AG04450 (cell line): ENCODE data around the gene ALPI. TPM values are rescaled to one million over a fixed set of nuclear protein-coding genes. Genes with fewer than 3 reads are reported as not detected.

Experiments used
- CTCF ChIA-PET: fragments of 300-600, 350-600 bp; formaldehyde crosslinking; extraction: SDS; loops from one replicate; lab custom pipeline; 2022; ENCODE audit warnings: antibody characterized with exemption, inconsistent platforms; lab: Charles Lee
- POLR2A ChIA-PET: fragments of 350-600 bp; formaldehyde crosslinking; extraction: SDS; loops from one replicate; lab custom pipeline; 2021; ENCODE audit warnings: antibody characterized with exemption, inconsistent platforms; lab: Yijun Ruan, JAX
- DNase-seq: peaks from one replicate; pipeline ENCODE4 v3.0.0-alpha.2; 2011; ENCODE audit warnings: low read depth, low spot score
- H3K27ac ChIP-seq: one replicate; pipeline ENCODE4 v1.5.1; 2012; ENCODE audit warnings: low read depth, low read length, control low read depth
- H3K27me3 ChIP-seq: one replicate; pipeline ENCODE4 v1.6.0; 2012; ENCODE audit warnings: low read length; ENCODE audit not compliant: control insufficient read depth, insufficient read depth
- H3K4me3 ChIP-seq: 2 replicates; pipeline ENCODE4 v1.5.1; 2011; ENCODE audit warnings: mild to moderate bottlenecking, low read depth, low read length, control low read depth
- H3K9me3 ChIP-seq: 2 replicates; pipeline ENCODE4 v1.5.1; 2012; ENCODE audit warnings: low read length; ENCODE audit not compliant: control insufficient read depth, insufficient read depth
- polyA plus RNA-seq: library from polyadenylated mRNA; depleted of rRNA; stranded (reverse); fragments of >200 nt; gene quantifications from 2 replicates; pipeline ENCODE4 v1.2.3, GENCODE V29; 2011
- TF ChIP-seq, protein P1 (sequence below): IDR thresholded peaks from 2 replicates; pipeline ENCODE4 v1.5.1; 2011; ENCODE audit warnings: low read depth, low read length, control low read depth, inconsistent platforms

The ALPI gene
- polyA plus RNA-seq, 1 experiment = not detected

DNA sequence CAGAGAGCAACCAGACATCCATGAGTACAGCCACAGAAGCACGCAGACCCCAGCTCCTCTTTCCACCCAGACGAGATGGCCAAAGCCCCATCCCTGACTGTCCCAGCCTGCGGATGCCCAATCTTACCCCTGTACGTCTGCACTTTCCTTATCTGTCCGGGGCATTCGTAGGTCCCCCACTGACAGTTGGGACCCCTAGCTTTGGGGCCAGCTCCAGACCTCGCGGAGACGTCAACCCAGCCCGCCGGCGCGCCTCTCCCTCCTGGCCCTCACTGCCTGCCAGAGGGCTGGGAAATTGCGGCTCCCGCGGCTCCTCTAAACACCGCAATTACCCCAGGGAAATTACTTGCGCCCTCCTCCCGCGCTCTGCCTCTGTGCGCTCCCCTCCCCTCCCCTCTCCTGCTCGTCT, 29.4 kb downstream of the ALPI start:
- CTCF ChIA-PET = no interaction called here
- TF ChIP-seq, protein P1, sequence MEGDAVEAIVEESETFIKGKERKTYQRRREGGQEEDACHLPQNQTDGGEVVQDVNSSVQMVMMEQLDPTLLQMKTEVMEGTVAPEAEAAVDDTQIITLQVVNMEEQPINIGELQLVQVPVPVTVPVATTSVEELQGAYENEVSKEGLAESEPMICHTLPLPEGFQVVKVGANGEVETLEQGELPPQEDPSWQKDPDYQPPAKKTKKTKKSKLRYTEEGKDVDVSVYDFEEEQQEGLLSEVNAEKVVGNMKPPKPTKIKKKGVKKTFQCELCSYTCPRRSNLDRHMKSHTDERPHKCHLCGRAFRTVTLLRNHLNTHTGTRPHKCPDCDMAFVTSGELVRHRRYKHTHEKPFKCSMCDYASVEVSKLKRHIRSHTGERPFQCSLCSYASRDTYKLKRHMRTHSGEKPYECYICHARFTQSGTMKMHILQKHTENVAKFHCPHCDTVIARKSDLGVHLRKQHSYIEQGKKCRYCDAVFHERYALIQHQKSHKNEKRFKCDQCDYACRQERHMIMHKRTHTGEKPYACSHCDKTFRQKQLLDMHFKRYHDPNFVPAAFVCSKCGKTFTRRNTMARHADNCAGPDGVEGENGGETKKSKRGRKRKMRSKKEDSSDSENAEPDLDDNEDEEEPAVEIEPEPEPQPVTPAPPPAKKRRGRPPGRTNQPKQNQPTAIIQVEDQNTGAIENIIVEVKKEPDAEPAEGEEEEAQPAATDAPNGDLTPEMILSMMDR = no peak
- Histone ChIP-seq H3K27me3 (peaks cover 49% of the 10 kb centered on the region), H3K4me3 (no peak overlapping the region), H3K9me3 (no peaks in the 10 kb centered on the region; the same call in 1 of the 2 replicates), H3K27ac (no peak overlapping the region)
- DNase-seq = no peak
- POLR2A ChIA-PET = no interaction called here

GRCh38 chr2:232485757-232486557, 30.0 kb downstream of the ALPI start:
- no peak overlapping the region for H3K27ac ChIP-seq
- peaks cover 50% of the 10 kb centered on the region for H3K27me3 ChIP-seq
- ChIA-PET POLR2A (no interaction called here), CTCF (no interaction called here)
- no peak overlapping the region for H3K4me3 ChIP-seq
- DNase-seq = no peak
- TF ChIP-seq, protein P1 = no peak
- H3K9me3 ChIP-seq = no peaks in the 10 kb centered on the region; the same call in 1 of the 2 replicates

DNA sequence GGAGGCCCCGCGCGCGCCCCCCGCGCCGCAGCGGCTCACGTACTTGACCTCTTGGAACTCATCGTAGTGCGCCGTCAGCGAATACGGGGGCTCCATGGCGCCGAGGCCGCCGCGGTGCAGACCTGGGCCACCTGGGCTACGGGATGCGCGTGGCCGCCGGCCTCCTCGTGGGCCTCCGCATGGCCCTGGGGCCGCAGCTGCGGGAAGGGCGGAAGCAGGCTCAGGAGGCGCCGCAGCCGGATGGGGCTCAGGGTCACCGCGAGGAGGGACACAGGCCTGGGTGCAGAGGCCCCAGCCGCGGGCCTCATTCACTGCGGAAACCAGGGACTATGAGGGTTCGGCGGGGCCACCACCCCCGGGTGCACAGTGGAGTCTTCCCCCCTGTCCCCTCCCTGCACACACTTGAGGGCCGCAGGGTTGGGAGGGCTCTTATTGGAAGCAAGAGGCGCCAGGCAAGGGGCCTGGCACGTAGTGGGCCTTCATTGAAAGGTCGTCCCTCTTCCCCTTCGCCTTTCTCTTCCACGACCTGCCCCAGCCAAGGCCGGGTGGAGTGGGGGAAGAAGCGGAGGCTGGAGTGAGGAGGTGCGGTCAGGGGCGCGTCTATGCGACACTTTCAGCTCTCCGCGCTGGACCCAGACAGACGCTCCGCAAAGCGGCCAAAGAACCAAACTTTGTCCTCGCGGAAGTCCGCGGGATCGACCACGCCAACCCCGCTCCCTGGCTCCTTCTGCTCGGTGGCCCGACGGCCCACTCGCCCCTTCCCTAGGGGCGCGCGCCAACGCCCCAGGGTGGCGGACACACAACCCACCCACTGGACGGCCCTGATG, 30.8 kb downstream of the ALPI start:
- POLR2A ChIA-PET = no interaction called here
- no peak for DNase-seq
- H3K9me3 ChIP-seq = no peaks in the 10 kb centered on the region; the same call in 1 of the 2 replicates
- CTCF ChIA-PET = no interaction called here
- H3K27me3 ChIP-seq = peaks cover 49% of the 10 kb centered on the region
- TF ChIP-seq, protein P1 = no peak
- H3K4me3 ChIP-seq = no peak overlapping the region
- no peak overlapping the region for H3K27ac ChIP-seq

- H3K9me3 ChIP-seq = no peaks in the 10 kb centered on the region; the same call in 1 of the 2 replicates
- no peak within 1 kb of the TSS for H3K4me3 ChIP-seq
- POLR2A ChIA-PET = no interaction called here
- TF ChIP-seq, protein P1 = no peak
- CTCF ChIA-PET = no interaction called here
- peaks cover 46% of the 10 kb centered on the region for H3K27me3 ChIP-seq
- DNase-seq = no peak
- H3K27ac ChIP-seq = no peak within 1 kb of the TSS
Observed at GRCh38 chr2:232487385-232488096, 31.6 kb downstream of the ALPI start, which contains the start of gene ECEL1. ECEL1 (minus strand) TSS chr2:232487834; CDS start chr2:232486653, 1,181 bp downstream.
